Epidermal melanocyte (primary cell): Measurements from ENCODE around the gene MEF2C.
A peak's percentile ranks its signal among the peaks of the same experiment; 100 is the strongest.
"Not testable (repeated sequence)": the region's sequence is repeated elsewhere in the genome, so short reads cannot be mapped to it uniquely, and the experiment has no call there.

Experiments used
- DNase-seq: peaks from one replicate; pipeline ENCODE4 v3.0.0; 2011; ENCODE audit warnings: low spot score; ENCODE audit not compliant: insufficient read length

Gene MEF2C

GRCh38 chr5:88883059-88883835 is at the start of gene MEF2C:
MEF2C (minus strand) TSS chr5:88883184; CDS start chr5:88823788, 59,396 bp downstream.
- peak; percentile 49 for DNase-seq

DNA sequence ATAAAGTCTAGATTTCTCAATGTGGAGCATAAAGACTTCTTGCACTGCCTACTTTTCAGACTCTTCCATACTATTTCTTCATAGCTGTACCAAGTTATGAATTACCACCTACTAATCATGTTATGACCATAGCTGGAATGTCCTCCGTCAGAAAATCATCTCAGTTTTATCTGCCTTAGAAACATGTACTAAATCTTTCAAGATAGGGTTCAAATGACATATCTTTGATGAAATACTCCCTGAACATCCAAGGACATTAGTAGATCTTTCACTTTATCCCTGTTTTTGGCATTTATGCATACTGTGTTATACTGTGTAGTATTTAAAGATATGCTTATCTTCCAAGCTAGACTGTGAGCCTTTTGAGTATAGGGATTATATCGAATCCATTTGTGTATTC is 49.6 kb upstream of the MEF2C start:
- no peak for DNase-seq

GRCh38 chr5:88930335-88930734 is 47.4 kb upstream of the MEF2C start:
- no peak for DNase-seq

GRCh38 chr5:88929385-88929784 is 46.4 kb upstream of the MEF2C start:
- no peak for DNase-seq

DNA sequence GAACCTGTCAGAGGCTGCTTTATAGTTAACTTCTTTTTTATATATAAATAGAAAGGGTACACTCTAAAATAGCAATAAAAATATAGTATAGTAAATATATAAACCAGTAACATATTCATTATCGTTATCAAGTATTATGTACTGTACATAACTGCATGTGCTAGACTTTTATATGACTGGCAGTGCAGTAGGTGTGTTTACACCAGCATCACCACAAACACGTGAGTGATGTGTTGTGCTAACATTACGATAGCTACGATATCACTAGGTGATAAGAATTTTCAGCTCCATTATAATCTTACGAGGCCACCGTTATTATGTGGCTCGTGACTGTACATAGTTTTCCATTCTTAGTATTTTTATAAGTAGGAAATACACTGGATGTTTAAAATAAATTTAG is 43.8 kb upstream of the MEF2C start:
- no peak for DNase-seq

DNA sequence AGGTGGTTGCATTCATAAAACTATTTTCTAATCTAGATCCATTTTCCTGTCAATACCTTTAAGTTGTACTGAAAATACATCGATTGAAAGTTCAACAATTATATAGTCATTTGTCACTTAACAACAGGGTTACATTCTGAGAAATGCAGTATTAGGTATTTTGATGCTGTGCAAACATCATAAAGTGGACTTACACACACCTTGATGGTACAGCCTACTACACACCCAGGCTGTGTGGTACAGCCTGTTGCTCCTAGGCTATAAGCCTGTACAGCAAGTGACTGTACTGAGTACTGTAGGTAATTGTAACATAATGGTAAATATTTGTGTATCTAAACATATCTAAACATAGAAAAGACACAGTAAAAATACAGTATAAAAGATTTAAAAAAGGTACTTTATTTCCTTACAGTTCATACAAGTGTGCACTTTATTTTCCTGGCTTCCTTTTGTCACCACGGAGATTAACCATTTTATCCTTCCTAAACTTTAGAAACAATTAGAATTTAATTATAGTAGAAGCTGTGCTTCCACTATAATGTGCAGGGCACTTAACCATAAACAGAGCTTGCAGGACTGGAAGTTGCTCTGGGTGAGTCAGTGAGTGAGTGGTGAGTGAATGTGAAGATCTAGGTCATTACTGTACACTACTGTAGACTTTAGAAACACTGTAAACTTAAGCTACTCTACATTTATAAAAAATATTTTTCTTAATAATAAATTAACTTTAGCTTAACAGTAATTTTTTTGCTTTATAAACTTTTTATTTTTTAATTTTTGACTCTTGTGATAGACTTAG is 42.9 kb upstream of the MEF2C start:
- no peak for DNase-seq

- DNase-seq = no peak
Observed at GRCh38 chr5:88924330-88924657, 41.3 kb upstream of the MEF2C start.

GRCh38 chr5:88923623-88924329 is 40.8 kb upstream of the MEF2C start:
- DNase-seq = no peak

DNA sequence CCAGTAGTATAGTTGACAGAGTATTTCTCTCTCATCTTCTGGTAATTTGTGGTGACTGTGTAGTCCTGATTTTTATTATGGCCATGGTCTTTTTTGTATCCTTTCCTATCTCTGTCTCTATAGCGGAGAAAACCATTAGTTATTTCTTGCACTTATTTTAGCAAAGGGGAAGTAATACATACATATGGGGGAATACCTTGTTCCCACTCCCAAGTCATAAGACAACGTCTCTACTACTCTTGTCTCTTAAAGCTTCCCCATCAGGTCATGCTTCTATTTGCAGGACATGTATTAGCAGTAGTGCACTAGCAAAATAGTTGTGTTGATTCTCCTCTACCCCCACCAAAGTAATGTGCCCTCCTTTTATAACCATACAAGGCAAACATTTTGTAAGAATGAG is 29.8 kb upstream of the MEF2C start:
- DNase-seq = not testable (repeated sequence)

DNA sequence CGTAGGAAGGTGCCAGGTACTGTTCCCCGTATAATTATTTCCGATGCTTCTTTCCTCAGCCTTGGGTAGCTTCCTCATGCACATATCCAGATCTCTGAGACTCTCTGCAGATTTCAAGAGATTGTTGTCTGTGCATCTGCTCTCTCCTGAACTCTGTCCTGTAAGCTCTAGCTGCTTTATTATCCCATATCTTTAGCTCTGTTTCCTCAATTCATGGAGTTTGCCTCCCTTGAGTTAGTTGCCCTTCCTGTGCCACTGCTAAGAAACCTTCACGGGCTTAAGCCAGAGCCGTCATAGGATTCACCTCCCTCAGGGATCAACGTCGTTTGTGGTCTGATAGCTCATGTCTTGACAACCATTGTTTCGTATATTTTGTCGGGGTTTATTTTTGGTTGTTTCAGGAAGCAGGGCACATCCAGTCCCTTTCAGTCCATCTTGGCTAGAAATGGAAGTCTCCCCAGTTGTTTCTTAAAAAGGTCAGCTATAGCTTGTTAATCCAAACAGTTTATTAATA is 28.1 kb upstream of the MEF2C start:
- DNase-seq = not testable (repeated sequence)

GRCh38 chr5:88904478-88904877 is 21.5 kb upstream of the MEF2C start:
- not testable (repeated sequence) for DNase-seq

DNA sequence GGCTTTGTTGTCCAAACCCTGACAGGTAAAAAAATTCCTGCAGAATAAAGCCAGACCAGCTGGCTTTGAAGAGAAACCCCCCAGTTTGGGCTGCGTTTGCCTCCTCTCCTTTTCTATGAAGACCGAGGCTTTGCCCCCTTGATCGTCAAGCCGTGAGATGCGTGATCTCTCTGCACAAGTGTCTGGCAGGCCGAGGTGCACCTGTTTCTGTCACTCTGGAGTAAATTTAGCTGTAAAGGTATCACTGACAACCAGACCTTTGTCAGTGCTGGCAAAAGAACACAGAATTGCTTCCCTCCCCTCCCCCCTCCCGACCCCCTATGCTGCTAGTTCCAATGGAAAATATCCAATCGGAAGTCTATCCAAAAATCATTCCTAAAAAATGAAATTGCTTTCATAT is 21.0 kb upstream of the MEF2C start:
- not testable (repeated sequence) for DNase-seq

GRCh38 chr5:88901077-88901476 is 18.1 kb upstream of the MEF2C start:
- not testable (repeated sequence) for DNase-seq

DNA sequence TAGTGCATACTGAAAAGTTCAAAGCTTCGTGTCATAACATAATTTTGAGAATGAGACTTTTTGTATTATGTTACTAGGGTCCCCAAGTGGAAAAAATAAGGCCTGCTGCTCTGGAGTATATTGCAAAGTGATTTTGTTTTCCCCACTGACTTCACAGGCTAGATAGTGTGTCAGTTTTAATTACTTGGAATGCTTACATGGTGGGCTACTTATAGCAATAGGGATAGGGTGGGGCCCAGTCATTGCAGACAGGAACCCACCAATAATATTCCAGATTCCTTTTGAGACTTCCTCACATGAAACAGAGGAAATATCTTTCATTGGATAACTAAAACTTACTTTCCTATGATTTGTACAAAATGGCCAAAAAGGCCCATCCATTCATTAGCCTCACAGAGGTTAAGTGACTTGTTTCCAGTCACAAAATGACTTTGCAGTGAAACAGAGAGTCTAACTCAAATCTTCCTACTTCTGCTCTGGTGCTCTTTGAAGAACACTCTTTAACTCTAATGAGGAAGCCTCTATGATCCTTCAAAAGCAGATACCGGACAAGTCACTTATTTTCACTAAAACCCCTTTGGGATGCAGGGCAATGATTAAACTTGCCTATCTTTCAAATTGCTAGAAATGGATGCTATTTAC is 16.2 kb upstream of the MEF2C start:
- no peak for DNase-seq

DNA sequence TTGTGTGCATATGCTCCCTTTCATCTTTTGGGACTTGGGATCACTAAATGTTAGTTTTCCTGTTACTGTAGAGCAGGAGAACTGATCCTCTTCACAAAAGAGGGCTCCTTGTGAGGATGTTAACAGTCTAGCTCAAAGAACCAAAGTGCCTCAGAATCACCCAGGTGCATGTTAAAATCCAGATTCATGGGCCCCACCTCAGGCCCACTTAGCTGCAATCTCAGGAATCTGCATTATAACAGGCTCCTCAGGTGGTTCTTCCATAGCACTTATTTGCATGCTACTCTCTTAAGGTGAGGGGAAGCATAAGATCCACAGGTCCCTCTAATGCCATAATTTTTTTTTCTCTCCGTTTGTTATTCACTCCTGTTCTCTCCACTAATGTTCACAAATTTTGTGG is 14.8 kb upstream of the MEF2C start:
- no peak for DNase-seq

DNA sequence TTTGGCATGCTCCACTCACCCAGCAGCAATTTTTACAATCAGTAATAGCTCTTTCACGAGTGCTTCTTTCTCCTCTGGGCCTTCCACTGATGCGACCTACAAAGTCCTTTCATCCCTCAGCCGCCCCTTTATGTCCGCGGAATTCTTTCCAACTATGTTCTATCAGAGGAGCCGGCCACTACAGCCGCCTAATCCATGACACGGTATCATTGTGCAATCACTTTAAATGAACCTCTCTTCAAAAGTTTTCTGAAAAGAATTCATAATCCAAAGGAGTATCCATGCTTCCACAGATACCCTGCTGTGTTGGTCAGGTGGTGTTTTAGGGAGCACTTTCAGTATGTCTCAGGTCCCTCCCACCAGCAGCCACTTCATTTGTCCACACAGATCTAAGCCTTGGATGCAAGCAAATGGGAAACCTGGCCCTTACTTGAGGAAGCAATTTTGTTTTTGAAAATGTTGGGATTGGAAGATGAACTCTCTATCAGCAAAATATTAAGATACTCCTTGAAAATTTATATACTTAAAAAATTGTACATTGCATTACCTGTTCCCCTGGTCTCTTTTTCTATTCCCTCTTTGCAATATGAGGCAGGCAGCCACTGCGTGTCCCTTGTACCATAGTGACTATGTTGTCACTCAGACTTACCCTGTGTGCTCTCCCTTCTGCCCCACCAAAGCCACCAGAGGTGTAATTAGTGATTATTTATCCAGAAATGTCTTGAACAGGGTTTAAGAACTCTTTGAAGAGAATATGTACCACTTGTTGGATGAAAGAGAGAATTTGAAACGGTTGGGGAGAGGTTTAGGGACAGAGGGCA is 12.9 kb upstream of the MEF2C start:
- no peak for DNase-seq

DNA sequence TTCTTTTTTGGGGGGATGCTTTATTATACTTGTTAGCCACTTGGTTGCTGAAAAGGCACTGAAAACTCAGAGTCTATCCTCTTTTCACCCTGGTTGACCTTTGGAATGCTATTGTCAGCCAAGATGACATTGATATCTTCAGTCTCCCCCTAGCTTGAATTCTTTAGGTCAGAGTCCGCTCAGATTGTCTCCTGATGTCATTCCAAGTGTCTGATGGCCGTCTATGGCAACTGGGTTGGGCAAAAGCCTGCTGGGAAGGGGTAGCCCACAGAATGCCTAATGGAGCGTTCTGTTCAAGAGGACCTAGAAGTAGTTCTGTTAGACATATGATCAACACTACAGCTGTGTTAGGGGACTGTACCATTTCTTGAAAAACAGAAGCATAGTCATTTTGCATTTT is 9.7 kb upstream of the MEF2C start:
- DNase-seq = no peak

DNA sequence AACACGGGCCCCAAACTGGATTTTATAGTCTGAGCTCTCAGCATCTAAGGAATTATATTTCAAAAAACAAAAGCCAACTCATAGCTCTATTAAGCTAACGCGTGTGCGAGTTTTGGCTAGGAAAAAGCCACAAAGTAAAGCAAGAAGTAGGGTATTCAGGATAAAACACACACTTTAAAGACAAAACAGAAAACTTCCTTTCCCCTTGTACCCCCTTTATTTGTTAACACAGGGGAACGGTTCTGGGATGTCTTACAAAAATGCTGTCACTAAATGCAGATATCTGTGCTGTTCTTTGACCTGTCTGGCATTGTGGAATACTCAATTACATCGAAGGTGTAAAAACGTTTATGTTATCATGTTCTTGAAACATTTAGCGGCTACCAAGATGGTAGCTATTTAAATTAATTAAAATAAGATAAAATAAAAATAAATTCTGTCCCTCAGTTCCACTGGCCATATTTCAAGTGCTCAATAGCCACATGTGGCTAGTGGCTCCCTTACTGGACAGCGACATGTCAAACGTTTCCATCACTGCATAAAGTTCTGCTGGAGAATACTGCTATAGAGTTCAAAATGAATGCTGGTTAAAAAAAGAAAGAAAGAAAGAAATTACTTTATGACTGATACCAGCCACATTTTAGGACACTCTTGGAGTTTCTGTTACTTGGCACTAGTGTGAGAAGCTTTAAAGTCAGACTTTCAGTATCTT is 7.2 kb upstream of the MEF2C start:
- no peak for DNase-seq

GRCh38 chr5:88889189-88890069 is 6.4 kb upstream of the MEF2C start:
- DNase-seq = no peak
